Activated effector memory CD4-positive, alpha-beta T cell treated with anti-CD3 and anti-CD28 coated beads, Interleukin-2, amount 50 U/mL, for 16 hours (primary cell): ENCODE results near the gene DENND1A.

ENCODE experiments used
- DNase-seq: peaks from one replicate; pipeline ENCODE4 v3.0.0-alpha.2; 2020

DENND1A gene

DNA sequence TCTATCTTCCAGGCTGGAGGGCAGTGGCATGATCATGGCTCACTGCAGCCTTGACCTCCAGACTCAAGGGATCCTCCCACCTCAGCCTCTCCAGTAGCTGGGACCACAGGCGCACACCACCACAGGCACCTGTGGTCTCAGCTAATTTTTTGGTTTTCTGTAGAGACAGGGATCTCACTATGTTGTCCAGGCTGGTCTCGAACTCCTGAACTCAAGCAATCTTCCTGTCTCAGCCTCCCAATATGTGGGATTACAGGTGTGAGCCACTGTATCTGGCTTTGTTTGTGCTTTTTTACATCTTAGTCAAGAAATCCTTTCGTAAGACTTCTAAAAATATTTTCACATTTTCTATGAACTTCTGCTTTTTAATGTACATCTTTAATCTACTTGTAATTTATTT is 116.9 kb downstream of the DENND1A start:
- no peak for DNase-seq

DNA sequence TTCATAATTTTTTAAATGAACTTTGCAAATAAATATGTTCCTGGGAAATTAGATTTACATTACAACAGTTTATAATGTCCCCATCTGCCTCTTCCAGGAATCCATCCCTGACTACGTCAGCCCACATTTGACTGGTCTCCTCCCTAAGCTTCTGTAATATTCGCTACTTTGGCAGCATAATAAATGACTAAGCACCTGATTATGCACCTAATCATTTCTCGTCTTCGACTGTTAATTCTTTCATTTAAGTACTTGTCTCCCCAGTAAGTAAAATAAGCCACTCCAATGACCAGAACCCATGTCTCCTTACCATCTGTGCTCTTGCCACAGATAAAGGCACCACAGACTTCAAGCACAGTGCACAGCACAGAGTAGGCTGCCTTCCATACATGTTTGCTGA is 122.7 kb downstream of the DENND1A start:
- DNase-seq, result no peak

DNA sequence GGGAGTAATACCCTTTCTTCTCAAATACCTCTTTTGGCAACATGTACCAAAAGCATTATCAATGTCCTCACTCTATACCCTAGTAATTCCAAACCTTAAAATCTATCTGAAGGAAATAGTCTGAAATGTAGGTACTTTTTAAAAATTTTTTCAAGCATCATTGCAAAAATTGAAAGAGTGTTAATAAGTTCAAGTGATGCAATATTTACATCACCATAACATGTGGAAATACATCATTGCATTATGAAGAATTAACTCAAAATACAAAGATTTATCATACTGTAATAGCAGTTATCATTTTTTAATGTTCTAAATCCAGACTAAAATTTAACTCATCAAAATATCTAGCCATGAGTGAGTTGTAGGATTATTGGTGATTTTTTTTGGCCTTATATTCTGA is 123.1 kb downstream of the DENND1A start:
- DNase-seq, result no peak

DNA sequence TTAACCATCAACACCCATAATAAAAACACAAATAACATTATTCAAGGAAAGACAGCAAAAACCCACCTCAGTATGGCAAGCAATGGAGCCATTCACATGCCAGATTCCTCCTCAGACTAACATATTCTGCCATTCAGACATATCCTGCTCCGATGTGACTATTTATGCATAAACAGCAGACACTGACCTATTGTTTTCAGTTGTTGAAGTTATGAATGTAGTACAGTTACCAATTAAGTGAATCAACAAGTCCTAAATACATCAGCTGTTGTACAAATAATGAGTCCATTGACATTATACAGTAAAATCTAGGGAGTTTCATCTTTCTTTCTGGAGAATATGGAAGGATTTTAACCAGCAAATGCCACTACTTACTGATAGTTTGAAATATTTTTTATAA is 131.7 kb downstream of the DENND1A start:
- DNase-seq, result no peak

DNA sequence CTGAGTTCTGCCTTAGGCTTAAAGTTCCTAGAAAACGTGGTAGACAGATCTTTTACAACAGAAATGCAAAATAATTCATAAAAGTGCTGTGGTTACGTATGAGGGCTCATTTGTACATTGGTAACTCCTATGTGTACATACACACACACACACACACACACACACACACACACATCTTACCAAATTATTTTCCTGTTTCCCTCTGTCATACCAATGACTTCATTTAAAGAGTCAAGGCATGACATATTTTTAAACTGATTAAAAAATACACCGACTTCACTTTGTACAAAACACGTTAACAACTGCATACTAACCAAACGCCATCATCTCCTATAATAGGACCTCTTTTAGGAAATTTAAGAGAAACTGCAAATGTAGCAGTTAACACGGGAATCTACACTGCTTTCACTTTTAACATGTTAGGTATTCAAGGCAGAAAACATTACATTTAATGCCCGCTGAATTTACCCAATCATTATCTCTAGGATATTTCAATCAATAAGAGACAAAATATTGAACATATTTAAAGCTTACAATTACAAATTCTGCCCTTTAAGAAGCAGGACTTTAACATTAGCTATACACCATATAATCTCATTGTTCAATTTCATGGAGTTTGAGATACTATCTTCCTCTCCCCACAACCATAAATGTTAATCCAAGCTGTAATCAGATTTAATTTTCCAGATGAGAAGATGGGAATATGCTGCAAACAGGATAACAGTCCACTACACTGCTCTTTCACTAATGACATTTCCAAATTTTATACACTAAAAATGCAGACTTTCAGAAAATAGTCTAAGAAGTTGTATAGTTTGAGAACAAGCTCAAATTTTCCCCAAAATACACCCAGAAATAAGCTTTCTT is 133.1 kb downstream of the DENND1A start:
- no peak for DNase-seq

DNA sequence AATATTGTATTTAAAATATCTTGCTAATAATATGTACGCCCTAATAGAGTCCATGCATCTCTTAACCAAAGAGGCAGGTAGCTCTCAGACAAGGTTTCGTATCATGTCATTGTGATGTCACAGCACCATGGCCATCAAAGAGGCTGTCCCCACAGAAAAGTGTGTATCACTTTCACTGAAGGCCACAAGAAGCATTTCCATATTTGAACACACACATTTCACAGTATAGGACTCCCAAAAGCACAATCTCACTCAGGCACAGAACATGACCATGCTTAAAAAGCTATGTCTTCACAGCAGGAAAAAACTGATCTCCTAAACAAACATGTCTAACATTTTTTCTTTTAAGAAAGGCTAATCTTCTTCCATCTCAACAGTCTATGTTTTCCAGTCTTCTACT is 133.8 kb downstream of the DENND1A start:
- no peak for DNase-seq

DNA sequence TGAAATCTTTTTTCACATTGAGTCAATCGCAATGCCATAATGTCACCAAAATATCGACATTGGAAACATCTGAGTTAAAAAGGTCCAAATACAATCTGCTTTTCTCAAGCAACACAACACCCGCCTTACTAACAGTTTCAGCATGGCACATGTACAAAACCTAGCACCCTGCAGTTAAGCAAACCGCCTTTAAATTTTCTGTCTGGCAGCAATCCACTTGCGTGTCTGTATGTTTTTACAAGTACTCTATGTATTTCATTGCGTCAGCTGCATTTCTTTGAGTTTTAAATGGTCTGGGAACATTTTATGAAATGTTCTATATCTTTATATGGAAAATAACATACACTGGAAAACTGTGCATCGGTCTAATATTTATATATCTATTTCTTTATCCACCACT is 134.6 kb downstream of the DENND1A start:
- DNase-seq, result no peak

DNA sequence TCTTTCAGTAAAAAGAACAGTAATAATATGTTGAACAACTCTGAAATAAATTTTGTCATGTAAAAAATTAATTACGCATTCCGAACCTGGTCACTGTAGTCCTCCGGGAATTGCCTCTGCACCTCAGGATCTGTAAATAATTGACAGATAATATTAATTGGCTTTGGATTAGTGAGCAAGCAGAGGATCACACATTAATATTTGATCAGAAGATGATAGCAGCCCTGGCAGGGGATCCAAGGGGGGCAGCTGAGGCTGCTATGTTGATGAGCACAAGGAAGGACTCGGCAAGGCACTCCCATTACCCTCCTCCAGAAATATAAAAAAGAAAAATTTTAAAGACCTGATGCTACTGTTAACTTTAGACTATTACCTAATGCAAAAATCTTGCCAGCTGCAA is 137.4 kb downstream of the DENND1A start:
- DNase-seq, result no peak

DNA sequence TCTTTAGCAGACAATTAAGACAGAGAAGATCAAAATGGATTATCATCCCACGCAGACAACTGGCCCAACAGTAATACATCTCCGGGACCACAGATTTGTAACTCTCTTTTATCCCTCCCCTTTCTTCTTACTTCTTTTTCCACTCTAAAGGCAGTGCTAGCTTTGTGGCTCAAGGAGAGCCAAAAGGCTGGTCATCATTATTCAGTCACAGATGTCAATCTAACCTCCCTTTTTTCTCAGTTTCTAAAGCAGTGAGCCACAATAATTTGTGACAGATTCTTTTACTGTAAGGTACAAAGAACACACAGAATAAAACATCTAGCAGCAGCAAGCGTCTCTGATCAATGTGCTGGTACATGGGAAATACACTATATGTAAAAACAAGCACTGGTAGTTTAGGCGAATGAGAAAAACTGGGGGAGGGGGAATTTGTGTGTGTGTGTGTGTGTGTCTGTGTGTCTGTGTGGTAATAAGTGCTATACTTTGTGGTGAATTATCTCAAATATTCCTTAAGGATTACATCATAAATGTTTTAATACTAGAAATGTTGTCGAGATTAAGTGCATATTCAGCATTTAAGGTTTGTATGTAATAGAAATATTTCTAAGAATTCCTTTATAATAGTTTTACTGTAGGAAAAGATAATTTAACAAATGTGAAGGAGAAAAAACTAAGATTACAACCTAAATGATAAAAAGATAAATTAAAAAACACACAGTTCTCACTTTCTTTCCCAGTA is 140.2 kb downstream of the DENND1A start:
- DNase-seq, result no peak

DNA sequence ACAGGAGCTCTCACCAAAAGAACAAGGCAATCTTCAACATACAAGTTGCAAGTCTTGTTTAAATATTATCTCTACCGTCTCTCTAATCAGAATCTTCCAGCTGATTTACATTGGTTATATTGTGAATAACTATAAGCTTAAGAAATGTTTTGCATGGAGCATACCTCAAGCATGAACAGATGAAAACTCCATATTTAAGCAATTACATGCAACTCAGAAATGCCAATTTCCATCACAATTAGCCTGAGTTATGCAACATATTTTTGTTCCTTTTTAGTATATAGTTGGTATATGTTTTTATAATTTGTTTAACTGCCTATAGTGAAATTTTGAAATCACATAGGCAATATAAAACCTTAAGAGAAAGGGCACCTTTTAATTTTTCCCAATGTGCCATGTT is 142.5 kb downstream of the DENND1A start:
- no peak for DNase-seq

DNA sequence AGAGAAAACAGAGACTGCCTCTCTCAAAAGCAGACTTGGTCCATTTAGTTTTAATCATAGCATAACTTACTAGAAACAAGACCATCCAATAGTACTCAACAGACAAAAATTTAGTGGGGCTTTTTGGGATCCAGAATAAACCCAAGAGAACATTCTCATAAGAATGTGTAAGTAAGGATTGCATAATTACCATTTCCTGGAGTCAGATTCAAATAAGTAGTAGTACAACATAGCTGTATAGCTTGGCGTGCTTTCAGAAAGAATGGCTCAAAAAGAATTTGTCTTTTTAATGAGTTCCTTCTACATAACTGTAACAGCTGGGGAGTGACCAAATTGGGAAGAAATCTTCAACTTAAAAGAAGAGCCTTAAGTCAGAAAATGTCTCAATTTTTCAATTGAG is 145.4 kb downstream of the DENND1A start:
- no peak for DNase-seq

DNA sequence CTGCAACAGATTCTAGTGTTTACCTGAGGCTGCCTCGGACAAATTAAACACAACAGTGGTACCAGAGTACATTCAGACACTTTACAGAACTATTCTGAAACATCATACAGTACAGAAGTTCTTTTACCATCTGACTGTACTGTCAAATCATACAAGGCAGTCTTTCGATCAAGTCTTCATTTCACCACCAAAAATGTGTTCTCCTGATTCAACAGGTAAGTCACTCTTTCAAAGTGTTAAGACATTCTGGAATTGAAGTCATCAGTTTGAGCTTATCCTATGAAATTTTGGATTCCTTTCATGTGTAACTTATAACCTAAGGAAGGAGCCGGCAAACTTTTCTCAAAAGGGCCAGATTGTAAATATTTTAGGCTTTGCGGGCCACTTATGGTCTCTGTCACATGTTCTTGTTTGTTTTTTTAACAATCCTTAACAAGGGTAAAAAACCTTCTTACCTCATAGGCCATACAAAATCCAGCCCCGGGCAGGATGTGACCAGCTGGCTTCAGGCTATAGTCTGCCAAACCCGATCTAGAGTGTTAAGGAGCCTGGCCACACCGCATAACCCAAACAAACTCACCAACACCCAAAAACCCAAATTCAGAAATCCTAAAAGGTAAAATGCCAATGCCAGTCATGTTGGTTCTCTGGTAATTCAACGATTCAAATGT is 151.6 kb downstream of the DENND1A start:
- no peak for DNase-seq

DNA sequence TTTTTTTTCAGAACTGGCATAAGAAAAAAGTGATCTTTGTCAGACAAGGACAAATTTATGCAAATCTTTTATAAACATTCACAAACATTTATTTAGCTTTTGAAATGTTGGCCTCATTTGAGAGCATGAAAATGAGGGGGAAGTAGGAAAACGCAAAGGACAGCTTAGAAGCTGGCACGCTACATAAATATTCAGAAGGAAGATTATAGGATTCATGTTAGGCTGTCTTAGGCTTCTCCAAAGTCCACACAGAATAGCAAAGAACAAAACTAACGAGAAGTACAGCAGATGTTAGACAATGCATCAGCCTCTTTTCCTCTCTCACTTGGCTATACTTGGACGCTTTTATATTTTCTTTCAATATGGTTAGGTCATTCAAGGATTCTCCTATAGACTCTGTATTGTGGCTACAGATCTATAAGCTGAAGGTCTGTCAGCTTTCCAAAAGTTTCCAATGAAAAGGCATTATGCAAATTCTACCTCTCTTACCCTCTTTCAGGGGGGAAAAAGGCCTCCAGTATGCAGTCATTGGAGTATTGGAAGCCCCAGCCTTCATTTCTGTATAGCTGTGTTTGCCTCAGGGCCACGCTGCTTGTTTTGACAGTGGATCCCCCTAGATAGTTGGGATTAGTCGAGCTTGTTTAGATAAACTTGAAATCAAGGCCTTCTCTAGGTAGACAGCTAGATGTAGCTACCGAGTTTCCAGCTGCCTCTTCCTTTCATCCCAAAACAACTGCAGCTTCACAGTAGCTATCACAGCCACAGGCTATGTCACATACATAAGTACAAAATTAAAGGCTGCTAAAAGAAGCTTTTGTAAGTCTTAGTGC is 153.0 kb downstream of the DENND1A start:
- DNase-seq, result no peak

DNA sequence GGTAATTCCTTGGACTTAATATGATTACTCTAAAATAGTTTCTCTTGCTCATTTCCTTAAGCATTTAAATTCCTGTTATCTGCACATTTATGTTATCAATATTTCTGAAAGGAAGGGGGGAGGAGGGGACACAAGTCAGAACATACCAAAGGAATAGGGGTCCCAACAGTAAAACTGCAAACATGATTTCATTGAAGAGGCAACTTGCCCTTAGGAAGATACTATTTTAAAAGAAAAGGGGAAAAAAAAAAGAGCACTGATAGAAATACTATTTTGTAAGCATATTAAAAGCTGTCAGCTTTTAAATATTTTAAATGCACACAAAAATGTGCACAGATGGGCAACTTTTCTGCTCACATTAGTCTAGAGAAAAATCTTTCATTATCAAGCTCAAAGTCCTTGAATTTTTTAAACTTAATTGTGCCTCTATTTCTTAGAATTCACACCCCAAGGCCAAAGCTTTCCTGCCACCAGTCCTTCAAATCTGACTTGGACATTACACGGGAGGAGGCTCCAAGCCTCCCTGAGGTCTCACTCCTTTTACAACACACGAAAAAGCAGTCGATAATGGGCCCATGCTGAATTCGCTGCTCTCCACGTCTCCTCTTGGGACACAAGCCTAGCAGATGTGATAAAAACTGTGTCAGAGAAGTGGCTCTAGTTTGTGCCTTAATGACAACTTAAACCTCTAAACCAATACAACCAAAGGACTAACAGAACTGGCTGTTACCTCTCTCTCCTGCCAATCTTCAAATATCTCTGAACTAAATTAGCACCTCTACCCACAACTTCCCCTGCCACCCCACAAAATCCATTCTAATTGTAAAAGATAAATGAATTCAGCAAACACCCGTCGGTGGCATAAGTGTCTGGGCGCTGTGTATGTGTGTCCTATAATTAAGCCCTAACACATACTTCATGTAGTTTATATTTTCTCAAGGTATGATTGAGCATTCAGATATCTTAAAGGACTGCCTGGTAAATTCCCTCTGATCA is 154.3 kb downstream of the DENND1A start:
- DNase-seq, result no peak

DNA sequence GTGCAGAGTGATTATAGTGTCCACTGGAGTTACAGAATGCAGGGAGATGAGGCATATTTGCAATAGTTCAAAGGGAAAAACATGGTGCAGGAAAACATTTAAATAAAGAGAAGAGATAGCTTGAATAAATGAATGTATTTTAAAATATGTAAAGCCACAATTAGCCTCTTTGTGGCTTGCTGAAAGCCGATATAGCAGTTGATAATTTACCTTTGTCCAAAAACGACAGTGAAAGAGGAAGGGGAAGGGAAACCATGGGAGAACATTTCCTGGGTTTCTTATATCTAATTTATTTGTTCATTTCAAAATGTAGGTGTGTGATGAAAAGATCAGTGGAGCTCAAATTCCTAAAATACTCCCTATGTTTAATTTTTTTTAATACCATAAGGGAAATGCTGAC is 156.1 kb downstream of the DENND1A start:
- no peak for DNase-seq

DNA sequence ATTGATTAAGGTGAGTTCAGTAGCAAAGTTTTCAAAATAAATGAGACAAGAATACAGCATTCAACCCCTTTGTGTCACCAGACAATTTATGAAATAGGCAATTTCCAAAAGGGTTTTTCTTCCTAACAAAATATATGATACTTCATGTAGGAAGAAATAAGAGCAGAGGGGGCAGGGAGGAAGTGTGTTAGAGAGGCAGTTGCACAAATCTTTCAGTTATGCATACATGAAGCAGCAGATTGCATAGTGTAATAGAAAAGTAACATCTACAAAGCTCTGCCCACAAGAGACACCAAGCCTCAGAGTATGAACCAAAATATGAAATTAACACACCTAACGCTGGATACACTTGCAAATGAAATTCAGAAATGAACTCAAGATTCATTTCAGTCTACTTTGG is 157.0 kb downstream of the DENND1A start:
- no peak for DNase-seq

DNA sequence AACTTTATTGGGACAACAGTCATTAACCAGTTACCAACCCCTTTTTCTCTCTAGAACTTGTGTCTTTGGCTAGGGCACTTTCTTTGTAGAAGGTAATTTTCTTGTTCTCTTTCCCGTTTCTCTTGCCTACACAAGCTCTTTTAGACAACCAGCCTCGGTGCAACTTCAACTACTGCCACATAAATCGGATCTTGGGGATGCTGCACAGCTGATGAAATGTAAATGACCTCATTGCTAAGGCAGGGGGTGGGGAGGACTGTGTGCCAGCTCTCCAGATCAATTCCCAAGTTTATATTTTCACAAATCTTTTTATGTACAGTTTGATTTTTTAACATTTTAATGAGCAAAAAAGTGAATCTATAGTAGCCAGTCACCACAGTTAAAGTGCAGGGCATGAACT is 157.6 kb downstream of the DENND1A start:
- no peak for DNase-seq

DNA sequence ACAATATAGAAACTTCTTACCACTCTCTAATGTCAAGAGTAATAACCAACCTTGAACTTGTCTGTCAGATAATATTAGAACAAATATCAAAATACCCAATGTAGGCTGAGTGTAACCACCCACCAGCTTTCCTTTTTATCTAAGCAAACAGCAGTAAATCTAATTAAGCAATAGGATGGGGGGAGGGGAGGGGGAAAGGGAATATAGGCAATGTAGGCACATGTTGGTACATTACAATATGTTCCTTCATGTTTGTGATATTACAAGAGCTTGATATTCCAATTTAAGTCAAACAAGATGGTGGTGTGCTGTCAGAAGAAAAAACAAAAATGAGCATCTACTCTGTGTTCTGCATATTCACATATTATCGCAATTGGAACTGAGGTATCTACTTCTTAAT is 158.2 kb downstream of the DENND1A start:
- DNase-seq, result no peak

DNA sequence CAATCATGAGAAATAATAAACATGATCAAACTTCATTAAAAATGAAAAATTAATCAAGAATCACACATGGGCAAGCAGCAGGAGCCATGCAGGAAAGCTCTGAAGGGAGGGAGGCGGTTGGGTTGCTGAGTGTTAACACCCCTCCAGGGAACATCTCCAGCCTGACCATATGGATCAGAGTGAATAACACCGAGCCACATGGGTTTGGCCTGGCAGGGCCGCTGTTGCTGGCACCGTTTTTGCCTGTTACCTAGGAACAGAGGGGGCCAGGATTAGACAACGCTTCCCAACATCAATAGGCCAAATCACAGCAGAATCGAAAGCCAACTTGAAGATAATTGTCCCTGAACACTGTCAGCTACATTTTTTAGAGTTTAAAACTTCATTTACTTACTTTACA is 160.2 kb downstream of the DENND1A start:
- no peak for DNase-seq

DNA sequence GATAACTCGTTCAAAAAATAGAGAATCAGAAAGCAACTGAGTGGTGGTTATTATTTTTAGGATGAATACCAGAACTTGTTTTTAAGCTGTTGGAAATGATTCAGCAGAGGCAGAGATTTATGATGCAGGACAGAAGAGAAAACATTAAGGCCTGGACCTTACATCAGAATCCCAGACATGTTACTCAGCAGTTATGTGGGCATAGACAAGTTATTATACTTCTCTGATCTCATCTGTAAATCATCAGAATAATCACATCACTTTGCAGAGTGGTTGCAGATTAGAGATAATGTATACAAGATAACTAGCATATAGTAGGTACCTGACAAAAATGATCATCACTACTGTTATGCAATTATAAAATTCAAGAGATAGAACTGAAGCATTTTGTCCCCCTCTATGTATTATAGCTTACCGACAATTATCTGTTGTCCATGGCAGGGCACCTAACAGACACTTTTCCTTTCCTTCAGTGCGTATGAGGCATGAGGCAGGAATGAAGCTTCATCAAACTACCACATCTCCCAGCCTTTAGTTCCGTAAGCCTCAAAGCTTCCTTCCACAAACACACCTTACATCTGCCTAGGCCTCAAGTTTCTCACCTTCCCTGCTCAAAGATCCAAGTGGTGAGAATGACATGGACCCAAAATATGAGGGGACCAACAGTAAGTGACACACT is 165.9 kb downstream of the DENND1A start:
- DNase-seq, result no peak
